K562 (cell line): ENCODE data around the gene OR11L1. TPM values are rescaled to one million over a fixed set of nuclear protein-coding genes. Genes with fewer than 3 reads are reported as not detected.
A peak's percentile ranks its signal among the peaks of the same experiment; 100 is the strongest.

ENCODE experiments used
- BHLHE40 ChIP-seq: IDR thresholded peaks from 2 replicates; pipeline ENCODE4 v1.6.1; 2011; ENCODE audit warnings: low read length, improper control_type of control experiment
- COPS2 ChIP-seq: fragments of 450-650 bp; conservative IDR thresholded peaks from 2 replicates; pipeline ENCODE4 v1.6.1; 2016; ENCODE audit warnings: mild to moderate bottlenecking, moderate library complexity
- HMGN3 ChIP-seq: IDR thresholded peaks from 2 replicates; pipeline ENCODE4 v1.6.1; 2011; ENCODE audit warnings: borderline replicate concordance, low read depth, mild to moderate bottlenecking, mixed read lengths, low read length; ENCODE audit not compliant: insufficient read length; ENCODE audit errors: extremely low read depth
- KAT7 ChIP-seq: sonication (generic); formaldehyde crosslinking; IDR thresholded peaks from 2 replicates; pipeline ENCODE4 v1.8.0; 2022; ENCODE audit warnings: missing genetic modification reagents, mild to moderate bottlenecking, borderline replicate concordance
- KLF1 ChIP-seq: fragments of 450-650 bp; IDR thresholded peaks from 2 replicates; pipeline ENCODE4 v1.6.1; 2016; ENCODE audit warnings: missing genetic modification characterization, missing compliant biosample characterization
- MITF ChIP-seq: IDR thresholded peaks from 2 replicates; pipeline ENCODE4 v1.6.1; 2014; ENCODE audit warnings: antibody characterized with exemption
- NR2C1 ChIP-seq, 2 experiments: fragments of 450-650 bp; IDR thresholded peaks; 2 replicates each; pipeline ENCODE4 v1.6.1; 2017; ENCODE audit warnings: mild to moderate bottlenecking in 2 of 2, antibody characterized with exemption in 1 of 2, inconsistent platforms in 1 of 2, missing compliant biosample characterization in 1 of 2, missing genetic modification characterization in 1 of 2
- RNF2 ChIP-seq: sonication (generic); IDR thresholded peaks from 2 replicates; pipeline ENCODE4 v1.6.1; 2016
- SMARCA4 ChIP-seq: fragments of 450-650 bp; IDR thresholded peaks from 2 replicates; pipeline ENCODE4 v1.6.1; 2016
- TARDBP ChIP-seq: fragments of 450-650 bp; IDR thresholded peaks from 2 replicates; pipeline ENCODE4 v1.6.1; 2016
- WHSC1 ChIP-seq: IDR thresholded peaks from one replicate; pipeline ENCODE4 v1.6.1; 2012; ENCODE audit warnings: low read length, control low read depth, inconsistent platforms
- ZNF280B ChIP-seq: fragments of 250-450 bp; sonication (Bioruptor Pico); IDR thresholded peaks from 2 replicates; pipeline ENCODE4 v1.5.1; 2021; ENCODE audit warnings: mild to moderate bottlenecking
- polyA plus RNA-seq, 8 experiments: library from polyadenylated mRNA; depleted of rRNA in 4 of 8; stranded (reverse) in 5 of 8; unstranded in 3 of 8; fragments of >200 nt; fragmentation: Nextera tagmentation in 2 of 8; fragmentation: Illumina TruSeq in 1 of 8; extraction: Ambion mirVana in 2 of 8; extraction: Trizol in 1 of 8; gene quantifications; 2 replicates each; pipeline versions ENCODE4 v1.2.1 to v1.2.3, GENCODE V29; 2011 to 2014; ENCODE audit warnings: inconsistent platforms in 1 of 8, missing spikeins in 1 of 8
- total RNA-seq, 7 experiments: library from RNA; depleted of rRNA in 6 of 7; stranded (reverse); fragments of >200 nt in 6 of 7; fragmentation: Illumina TruSeq in 2 of 7; extraction: Trizol in 2 of 7; gene quantifications; 2 replicates each; pipeline versions ENCODE4 v1.2.1 to v1.2.3, GENCODE V29; 2011 to 2021; ENCODE audit warnings: low replicate concordance in 1 of 7
- TF ChIP-seq, protein P1 (sequence below): fragments of 200-800 bp; sonication (Bioruptor generic); IDR thresholded peaks from 2 replicates; pipeline ENCODE4 v1.6.1; 2017; ENCODE audit warnings: missing genetic modification characterization, missing compliant biosample characterization
- TF ChIP-seq, protein P2 (sequence below), 2 experiments: fragments of 450-650 bp in 1 of 2; IDR thresholded peaks; 2 replicates each; pipeline ENCODE4 v1.6.1; 2011 to 2017; ENCODE audit warnings: low read depth in 2 of 2, antibody characterized with exemption in 1 of 2, borderline replicate concordance in 1 of 2, low read length in 1 of 2, mild to moderate bottlenecking in 1 of 2, mixed read lengths in 1 of 2; ENCODE audit not compliant: control insufficient read depth in 1 of 2
- TF ChIP-seq, protein P3 (sequence below): sonication (generic); formaldehyde crosslinking; IDR thresholded peaks from 2 replicates; pipeline ENCODE4 v1.8.1; 2023; ENCODE audit warnings: mild to moderate bottlenecking, missing genetic modification reagents

OR11L1 gene
- total and polyA plus RNA-seq, 9 of the 15 experiments (the other 6 are each of a cell fraction or from before 2014, with no cell fraction given), result not detected

GRCh38 chr1:247857069-247857984 lies 15.6 kb upstream of the OR11L1 start, which contains the start of gene TRIM58 (continued):
- no peak for TF ChIP-seq ZNF280B
- TF ChIP-seq KAT7, result 0 out of 2 replicates have a peak, but pooled peaks have one; percentile 50
- TF ChIP-seq HMGN3, result peak; percentile 38
- TF ChIP-seq, protein P1, sequence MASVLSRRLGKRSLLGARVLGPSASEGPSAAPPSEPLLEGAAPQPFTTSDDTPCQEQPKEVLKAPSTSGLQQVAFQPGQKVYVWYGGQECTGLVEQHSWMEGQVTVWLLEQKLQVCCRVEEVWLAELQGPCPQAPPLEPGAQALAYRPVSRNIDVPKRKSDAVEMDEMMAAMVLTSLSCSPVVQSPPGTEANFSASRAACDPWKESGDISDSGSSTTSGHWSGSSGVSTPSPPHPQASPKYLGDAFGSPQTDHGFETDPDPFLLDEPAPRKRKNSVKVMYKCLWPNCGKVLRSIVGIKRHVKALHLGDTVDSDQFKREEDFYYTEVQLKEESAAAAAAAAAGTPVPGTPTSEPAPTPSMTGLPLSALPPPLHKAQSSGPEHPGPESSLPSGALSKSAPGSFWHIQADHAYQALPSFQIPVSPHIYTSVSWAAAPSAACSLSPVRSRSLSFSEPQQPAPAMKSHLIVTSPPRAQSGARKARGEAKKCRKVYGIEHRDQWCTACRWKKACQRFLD (CRISPR knock-in tag), result no peak
- TF ChIP-seq COPS2, result no peak
- no peak for TF ChIP-seq MITF
- 0 out of 2 replicates have a peak, but pooled peaks have one; percentile 50 for TF ChIP-seq RNF2
- 0 out of 2 replicates have a peak, but pooled peaks have one; percentile 11 for TF ChIP-seq SMARCA4
- no peak for TF ChIP-seq TARDBP
- peak; percentile 74 for TF ChIP-seq BHLHE40
- peak; percentile 86 for TF ChIP-seq KLF1
- TF ChIP-seq, protein P2, sequence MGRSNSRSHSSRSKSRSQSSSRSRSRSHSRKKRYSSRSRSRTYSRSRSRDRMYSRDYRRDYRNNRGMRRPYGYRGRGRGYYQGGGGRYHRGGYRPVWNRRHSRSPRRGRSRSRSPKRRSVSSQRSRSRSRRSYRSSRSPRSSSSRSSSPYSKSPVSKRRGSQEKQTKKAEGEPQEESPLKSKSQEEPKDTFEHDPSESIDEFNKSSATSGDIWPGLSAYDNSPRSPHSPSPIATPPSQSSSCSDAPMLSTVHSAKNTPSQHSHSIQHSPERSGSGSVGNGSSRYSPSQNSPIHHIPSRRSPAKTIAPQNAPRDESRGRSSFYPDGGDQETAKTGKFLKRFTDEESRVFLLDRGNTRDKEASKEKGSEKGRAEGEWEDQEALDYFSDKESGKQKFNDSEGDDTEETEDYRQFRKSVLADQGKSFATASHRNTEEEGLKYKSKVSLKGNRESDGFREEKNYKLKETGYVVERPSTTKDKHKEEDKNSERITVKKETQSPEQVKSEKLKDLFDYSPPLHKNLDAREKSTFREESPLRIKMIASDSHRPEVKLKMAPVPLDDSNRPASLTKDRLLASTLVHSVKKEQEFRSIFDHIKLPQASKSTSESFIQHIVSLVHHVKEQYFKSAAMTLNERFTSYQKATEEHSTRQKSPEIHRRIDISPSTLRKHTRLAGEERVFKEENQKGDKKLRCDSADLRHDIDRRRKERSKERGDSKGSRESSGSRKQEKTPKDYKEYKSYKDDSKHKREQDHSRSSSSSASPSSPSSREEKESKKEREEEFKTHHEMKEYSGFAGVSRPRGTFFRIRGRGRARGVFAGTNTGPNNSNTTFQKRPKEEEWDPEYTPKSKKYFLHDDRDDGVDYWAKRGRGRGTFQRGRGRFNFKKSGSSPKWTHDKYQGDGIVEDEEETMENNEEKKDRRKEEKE (IDR thresholded peaks at IDR 0.05; ENCODE audit: borderline replicate concordance in 1 of 2, control insufficient read depth in 1 of 2, low read depth in 2 of 2, low read length in 1 of 2), result no peak
- no peak for TF ChIP-seq WHSC1
- TF ChIP-seq NR2C1 (IDR thresholded peaks at IDR 0.05), result no peak
- TF ChIP-seq NR2C1 (tag; IDR thresholded peaks at IDR 0.05), result no peak
- TF ChIP-seq, protein P3, sequence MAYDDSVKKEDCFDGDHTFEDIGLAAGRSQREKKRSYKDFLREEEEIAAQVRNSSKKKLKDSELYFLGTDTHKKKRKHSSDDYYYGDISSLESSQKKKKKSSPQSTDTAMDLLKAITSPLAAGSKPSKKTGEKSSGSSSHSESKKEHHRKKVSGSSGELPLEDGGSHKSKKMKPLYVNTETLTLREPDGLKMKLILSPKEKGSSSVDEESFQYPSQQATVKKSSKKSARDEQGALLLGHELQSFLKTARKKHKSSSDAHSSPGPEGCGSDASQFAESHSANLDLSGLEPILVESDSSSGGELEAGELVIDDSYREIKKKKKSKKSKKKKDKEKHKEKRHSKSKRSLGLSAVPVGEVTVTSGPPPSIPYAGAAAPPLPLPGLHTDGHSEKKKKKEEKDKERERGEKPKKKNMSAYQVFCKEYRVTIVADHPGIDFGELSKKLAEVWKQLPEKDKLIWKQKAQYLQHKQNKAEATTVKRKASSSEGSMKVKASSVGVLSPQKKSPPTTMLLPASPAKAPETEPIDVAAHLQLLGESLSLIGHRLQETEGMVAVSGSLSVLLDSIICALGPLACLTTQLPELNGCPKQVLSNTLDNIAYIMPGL (CRISPR knock-in tag), result peak; percentile 86; the same call in 1 of the 2 replicates
